K562 (cell line): ENCODE measurements around the gene OR4K14. TPM values are rescaled to one million over a fixed set of nuclear protein-coding genes. Genes with fewer than 3 reads are reported as not detected.

ENCODE experiments used
- BRF1 ChIP-seq: IDR thresholded peaks from 3 replicates; pipeline ENCODE4 v1.6.1; 2011; ENCODE audit warnings: borderline replicate concordance, mild to moderate bottlenecking; ENCODE audit not compliant: insufficient read length; ENCODE audit errors: extremely low read depth
- CTCF ChIP-seq, 3 experiments: IDR thresholded peaks in 2 of 3; conservative IDR thresholded peaks in 1 of 3; 2 replicates each; pipeline ENCODE4 v1.5.1; 2011 to 2012; ENCODE audit warnings: low read length in 3 of 3, mild to moderate bottlenecking in 3 of 3, control low read depth in 2 of 3, improper control_type of control experiment in 1 of 3, inconsistent platforms in 1 of 3, low read depth in 1 of 3, mixed read lengths in 1 of 3, moderate library complexity in 1 of 3; ENCODE audit not compliant: insufficient read depth in 2 of 3
- E2F1 ChIP-seq: sonication (generic); formaldehyde crosslinking; IDR thresholded peaks from 2 replicates; pipeline ENCODE4 v1.8.1; 2023; ENCODE audit warnings: mild to moderate bottlenecking, missing genetic modification reagents, moderate library complexity
- REST ChIP-seq, 2 experiments: fragments of 450-650 bp; formaldehyde crosslinking in 1 of 2; IDR thresholded peaks; 2 replicates each; pipeline versions ENCODE4 v1.4.0 to v1.6.1; 2014 to 2020; ENCODE audit warnings: mild to moderate bottlenecking in 2 of 2, borderline replicate concordance in 1 of 2, low read depth in 1 of 2
- SREBF1 ChIP-seq: fragments of 150-350 bp; IDR thresholded peaks from 2 replicates; pipeline ENCODE4 v1.6.1; 2014; ENCODE audit warnings: antibody characterized with exemption, low read depth, low read length, borderline replicate concordance
- STAT6 ChIP-seq: sonication (generic); formaldehyde crosslinking; IDR thresholded peaks from 2 replicates; pipeline ENCODE4 v1.8.1; 2023; ENCODE audit warnings: mild to moderate bottlenecking, missing genetic modification reagents
- TSHZ1 ChIP-seq: fragments of 250-450 bp; sonication (Bioruptor Pico); IDR thresholded peaks from 2 replicates; pipeline ENCODE4 v1.4.0; 2020; ENCODE audit warnings: mild to moderate bottlenecking, moderate library complexity
- ZNF24 ChIP-seq: fragments of 450-650 bp; IDR thresholded peaks from 2 replicates; pipeline ENCODE4 v1.6.1; 2016
- ZNF699 ChIP-seq: fragments of 250-450 bp; sonication (Bioruptor Pico); IDR thresholded peaks from 2 replicates; pipeline ENCODE4 v1.8.0; 2021; ENCODE audit warnings: mild to moderate bottlenecking, moderate library complexity; ENCODE audit not compliant: insufficient replicate concordance
- polyA plus RNA-seq, 8 experiments: library from polyadenylated mRNA; depleted of rRNA in 4 of 8; stranded (reverse) in 5 of 8; unstranded in 3 of 8; fragments of >200 nt; fragmentation: Nextera tagmentation in 2 of 8; fragmentation: Illumina TruSeq in 1 of 8; extraction: Ambion mirVana in 2 of 8; extraction: Trizol in 1 of 8; gene quantifications; 2 replicates each; pipeline versions ENCODE4 v1.2.1 to v1.2.3, GENCODE V29; 2011 to 2014; ENCODE audit warnings: inconsistent platforms in 1 of 8, missing spikeins in 1 of 8
- total RNA-seq, 7 experiments: library from RNA; depleted of rRNA in 6 of 7; stranded (reverse); fragments of >200 nt in 6 of 7; fragmentation: Illumina TruSeq in 2 of 7; extraction: Trizol in 2 of 7; gene quantifications; 2 replicates each; pipeline versions ENCODE4 v1.2.1 to v1.2.3, GENCODE V29; 2011 to 2021; ENCODE audit warnings: low replicate concordance in 1 of 7

OR4K14 gene
- total and polyA plus RNA-seq, 9 of the 15 experiments (the other 6 are each of a cell fraction or from before 2014, with no cell fraction given): not detected

- TF ChIP-seq E2F1 (CRISPR knock-in tag) (no peak), ZNF24 (no peak), STAT6 (CRISPR knock-in tag) (no peak), REST (IDR thresholded peaks at IDR 0.05; ENCODE audit: borderline replicate concordance) (0 out of 2 replicates have a peak, but pooled peaks have one; percentile 8), REST (CRISPR knock-in tag; IDR thresholded peaks at IDR 0.05; ENCODE audit: low read depth) (no peak), ZNF699 (no peak), BRF1 (no peak), SREBF1 (no peak), TSHZ1 (CRISPR knock-in tag) (no peak), CTCF (IDR thresholded peaks at IDR 0.05 in 2 of 3, conservative IDR thresholded peaks at IDR 0.05 in 1 of 3; ENCODE audit: insufficient read depth in 2 of 3, low read depth in 1 of 3, low read length in 3 of 3) (no peak)
Observed at GRCh38 chr14:20044243-20044642, 25.1 kb upstream of the OR4K14 start (continued).
